IMR-90 (cell line): ENCODE data around the gene ANGPT4.

ENCODE experiments used
- BHLHE40 ChIP-seq: fragments of 150-350 bp; IDR thresholded peaks from 2 replicates; pipeline ENCODE4 v1.6.1; 2016; ENCODE audit warnings: mild to moderate bottlenecking, low read depth, low read length
- CHD1 ChIP-seq: IDR thresholded peaks from 2 replicates; pipeline ENCODE4 v1.6.1; 2012; ENCODE audit warnings: low read depth, low read length, improper control_type of control experiment
- FOS ChIP-seq: fragments of 150-350 bp; IDR thresholded peaks from 2 replicates; pipeline ENCODE4 v1.6.1; 2016; ENCODE audit warnings: low read depth, low read length
- MXI1 ChIP-seq: IDR thresholded peaks from 2 replicates; pipeline ENCODE4 v1.6.1; 2012; ENCODE audit warnings: low read depth, mild to moderate bottlenecking, low read length, moderate library complexity, borderline replicate concordance
- POLR2A ChIP-seq: IDR thresholded peaks from 2 replicates; pipeline ENCODE4 v1.6.1; 2012; ENCODE audit warnings: mild to moderate bottlenecking, low read depth, low read length
- RCOR1 ChIP-seq: IDR thresholded peaks from 2 replicates; pipeline ENCODE4 v1.6.1; 2012; ENCODE audit warnings: mild to moderate bottlenecking, low read length, improper control_type of control experiment; ENCODE audit not compliant: insufficient replicate concordance
- RFX5 ChIP-seq: IDR thresholded peaks from 2 replicates; pipeline ENCODE4 v1.8.0; 2012; ENCODE audit warnings: low read depth, mild to moderate bottlenecking, low read length, moderate library complexity
- SMC3 ChIP-seq: fragments of 150-350 bp; IDR thresholded peaks from 2 replicates; pipeline ENCODE4 v1.6.1; 2016; ENCODE audit warnings: low read depth, mild to moderate bottlenecking, antibody characterized with exemption, low read length, moderate library complexity
- TF ChIP-seq, protein P1 (sequence below): conservative IDR thresholded peaks from 2 replicates; pipeline ENCODE4 v1.5.1; 2012; ENCODE audit warnings: mild to moderate bottlenecking, low read depth, low read length, improper control_type of control experiment
- TF ChIP-seq, protein P2 (sequence below): fragments of 150-350 bp; IDR thresholded peaks from 2 replicates; pipeline ENCODE4 v1.6.1; 2017; ENCODE audit warnings: mild to moderate bottlenecking, antibody characterized with exemption, low read length, low read depth
- TF ChIP-seq, protein P3 (sequence below): fragments of 150-350 bp; IDR thresholded peaks from 2 replicates; pipeline ENCODE4 v1.6.1; 2016; ENCODE audit warnings: low read depth, mild to moderate bottlenecking, low read length, moderate library complexity, borderline replicate concordance

DNA sequence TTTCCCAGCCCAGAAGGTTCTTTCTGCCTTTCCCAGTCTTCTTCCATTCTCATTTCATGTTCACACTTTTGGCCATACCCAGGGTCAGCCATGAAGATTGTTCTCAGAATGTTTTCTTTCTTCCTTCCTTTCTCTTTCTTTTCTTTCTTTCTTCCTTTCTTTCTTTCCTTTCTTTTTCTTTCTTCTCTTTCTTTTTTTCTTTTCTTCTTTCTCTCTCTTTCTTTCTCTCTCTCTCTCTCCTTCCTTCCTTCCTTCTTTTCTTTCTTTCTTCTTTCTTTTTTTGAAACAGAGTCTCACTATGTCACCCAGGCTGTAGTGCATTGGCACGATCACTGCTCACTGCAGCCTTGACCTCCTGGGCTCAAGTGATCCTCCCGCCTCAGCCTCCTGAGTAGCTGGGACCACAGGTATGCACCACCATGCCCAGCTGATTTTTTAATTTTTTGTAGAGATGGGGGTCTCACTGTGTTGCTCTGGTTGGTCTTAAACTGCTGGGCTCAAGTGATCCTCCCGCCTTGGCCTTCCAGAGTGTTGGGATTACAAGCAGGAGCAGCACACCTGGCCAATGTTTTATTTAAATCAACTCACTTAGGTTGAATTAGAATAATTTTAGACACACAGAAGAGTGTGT, 95.7 kb downstream of the ANGPT4 start:
- TF ChIP-seq SMC3 (no peak), POLR2A (no peak), RFX5 (no peak), CHD1 (no peak), RCOR1 (no peak), FOS (no peak), BHLHE40 (no peak), MXI1 (no peak)
- TF ChIP-seq, protein P1, sequence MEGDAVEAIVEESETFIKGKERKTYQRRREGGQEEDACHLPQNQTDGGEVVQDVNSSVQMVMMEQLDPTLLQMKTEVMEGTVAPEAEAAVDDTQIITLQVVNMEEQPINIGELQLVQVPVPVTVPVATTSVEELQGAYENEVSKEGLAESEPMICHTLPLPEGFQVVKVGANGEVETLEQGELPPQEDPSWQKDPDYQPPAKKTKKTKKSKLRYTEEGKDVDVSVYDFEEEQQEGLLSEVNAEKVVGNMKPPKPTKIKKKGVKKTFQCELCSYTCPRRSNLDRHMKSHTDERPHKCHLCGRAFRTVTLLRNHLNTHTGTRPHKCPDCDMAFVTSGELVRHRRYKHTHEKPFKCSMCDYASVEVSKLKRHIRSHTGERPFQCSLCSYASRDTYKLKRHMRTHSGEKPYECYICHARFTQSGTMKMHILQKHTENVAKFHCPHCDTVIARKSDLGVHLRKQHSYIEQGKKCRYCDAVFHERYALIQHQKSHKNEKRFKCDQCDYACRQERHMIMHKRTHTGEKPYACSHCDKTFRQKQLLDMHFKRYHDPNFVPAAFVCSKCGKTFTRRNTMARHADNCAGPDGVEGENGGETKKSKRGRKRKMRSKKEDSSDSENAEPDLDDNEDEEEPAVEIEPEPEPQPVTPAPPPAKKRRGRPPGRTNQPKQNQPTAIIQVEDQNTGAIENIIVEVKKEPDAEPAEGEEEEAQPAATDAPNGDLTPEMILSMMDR: no peak
- TF ChIP-seq, protein P2, sequence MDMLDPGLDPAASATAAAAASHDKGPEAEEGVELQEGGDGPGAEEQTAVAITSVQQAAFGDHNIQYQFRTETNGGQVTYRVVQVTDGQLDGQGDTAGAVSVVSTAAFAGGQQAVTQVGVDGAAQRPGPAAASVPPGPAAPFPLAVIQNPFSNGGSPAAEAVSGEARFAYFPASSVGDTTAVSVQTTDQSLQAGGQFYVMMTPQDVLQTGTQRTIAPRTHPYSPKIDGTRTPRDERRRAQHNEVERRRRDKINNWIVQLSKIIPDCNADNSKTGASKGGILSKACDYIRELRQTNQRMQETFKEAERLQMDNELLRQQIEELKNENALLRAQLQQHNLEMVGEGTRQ: no peak
- TF ChIP-seq, protein P3, sequence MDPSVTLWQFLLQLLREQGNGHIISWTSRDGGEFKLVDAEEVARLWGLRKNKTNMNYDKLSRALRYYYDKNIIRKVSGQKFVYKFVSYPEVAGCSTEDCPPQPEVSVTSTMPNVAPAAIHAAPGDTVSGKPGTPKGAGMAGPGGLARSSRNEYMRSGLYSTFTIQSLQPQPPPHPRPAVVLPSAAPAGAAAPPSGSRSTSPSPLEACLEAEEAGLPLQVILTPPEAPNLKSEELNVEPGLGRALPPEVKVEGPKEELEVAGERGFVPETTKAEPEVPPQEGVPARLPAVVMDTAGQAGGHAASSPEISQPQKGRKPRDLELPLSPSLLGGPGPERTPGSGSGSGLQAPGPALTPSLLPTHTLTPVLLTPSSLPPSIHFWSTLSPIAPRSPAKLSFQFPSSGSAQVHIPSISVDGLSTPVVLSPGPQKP: no peak
